OCI-LY7 (cell line): ENCODE measurements around the gene EIF5B. TPM values are rescaled to one million over a fixed set of nuclear protein-coding genes. Genes with fewer than 3 reads are reported as not detected.

Experiments
- BruUV-seq: library from RNA; stranded (reverse); fragments of 400-500 nt; replicated peaks from 2 replicates; lab custom pipeline; 2021; lab: Mats Ljungman, UMichigan
- CTCF ChIA-PET: fragments of 300-600 bp; sonication (Branson Sonifier 250); formaldehyde crosslinking; loops from one replicate; lab custom pipeline; 2022; ENCODE audit warnings: antibody characterized with exemption; ENCODE audit not compliant: unreplicated experiment; lab: Charles Lee
- POLR2A ChIA-PET: fragments of 300-600 bp; sonication (Branson Sonifier 250); formaldehyde crosslinking; loops from one replicate; lab custom pipeline; 2022; ENCODE audit warnings: antibody characterized with exemption; lab: Charles Lee
- DNase-seq: peaks from one replicate; pipeline ENCODE4 v3.0.0-alpha.2; 2015; ENCODE audit warnings: low spot score
- H2AFZ ChIP-seq: fragments of 200-600 bp; sonication (generic), shearing (Covaris generic); 2 replicates; pipeline ENCODE4 v1.6.1; 2014; ENCODE audit warnings: mild to moderate bottlenecking, antibody characterized with exemption, low read length, moderate library complexity
- H3K27ac ChIP-seq: fragments of 200-600 bp; sonication (generic); 2 replicates; pipeline ENCODE4 v1.5.1; 2014; ENCODE audit warnings: mixed run types, low read depth, mild to moderate bottlenecking, moderate library complexity, low read length, inconsistent platforms; ENCODE audit not compliant: poor library complexity, severe bottlenecking
- H3K36me3 ChIP-seq: fragments of 200-600 bp; sonication (generic); 2 replicates; pipeline ENCODE4 v1.6.1; 2014; ENCODE audit warnings: mild to moderate bottlenecking, antibody characterized with exemption, low read length, moderate library complexity, mixed read lengths; ENCODE audit not compliant: insufficient read depth
- H3K4me1 ChIP-seq: fragments of 200-600 bp; sonication (generic); 2 replicates; pipeline ENCODE4 v1.5.1; 2014; ENCODE audit warnings: mild to moderate bottlenecking, low read length; ENCODE audit not compliant: insufficient read depth, poor library complexity, severe bottlenecking
- H3K4me2 ChIP-seq: fragments of 200-600 bp; sonication (generic); 2 replicates; pipeline ENCODE4 v1.6.1; 2014; ENCODE audit warnings: mild to moderate bottlenecking, low read length
- H3K4me3 ChIP-seq: fragments of 200-600 bp; sonication (generic); 2 replicates; pipeline ENCODE4 v1.5.1; 2014; ENCODE audit warnings: mild to moderate bottlenecking, low read depth, low read length; ENCODE audit not compliant: poor library complexity, severe bottlenecking
- H3K79me2 ChIP-seq: fragments of 200-600 bp; sonication (generic); 2 replicates; pipeline ENCODE4 v1.6.1; 2016; ENCODE audit warnings: low read depth, mild to moderate bottlenecking, low read length, moderate library complexity, mixed read lengths; ENCODE audit not compliant: insufficient read depth
- H3K9me2 ChIP-seq: fragments of 200-600 bp; sonication (generic); 2 replicates; pipeline ENCODE4 v1.6.1; 2016; ENCODE audit warnings: mild to moderate bottlenecking, low read length, mixed read lengths; ENCODE audit not compliant: insufficient read depth
- H3K9me3 ChIP-seq: fragments of 200-600 bp; sonication (generic); 2 replicates; pipeline ENCODE4 v1.6.1; 2014; ENCODE audit warnings: mild to moderate bottlenecking, mixed run types, low read length, mixed read lengths
- H4K20me1 ChIP-seq: fragments of 200-600 bp; sonication (generic); 2 replicates; pipeline ENCODE4 v1.6.1; 2014; ENCODE audit warnings: mild to moderate bottlenecking, antibody characterized with exemption, low read length, moderate library complexity, mixed read lengths; ENCODE audit not compliant: insufficient read depth
- EZH2phosphoT487 ChIP-seq: fragments of 200-600 bp; sonication (generic); IDR thresholded peaks from 2 replicates; pipeline ENCODE4 v1.6.1; 2018; ENCODE audit warnings: low read depth, borderline replicate concordance, mild to moderate bottlenecking, mixed run types, antibody characterized with exemption, low read length, moderate library complexity, mixed read lengths
- intact Hi-C: fragments of 100-400 bp; cut with micrococcal nuclease; formaldehyde crosslinking; loops from one replicate; pipeline ENCODE4 v1.10.0; 2022; ENCODE audit not compliant: unreplicated experiment
- total RNA-seq, 2 experiments: library from RNA; depleted of rRNA in 1 of 2; stranded (reverse); fragments of >200 nt in 1 of 2; shearing (Covaris generic) in 1 of 2; gene quantifications; 2 replicates each; pipeline ENCODE4 v1.2.3, GENCODE V29; 2014 to 2022
- TF ChIP-seq, protein P1 (sequence below): fragments of 200-600 bp; sonication (generic); conservative IDR thresholded peaks from 2 replicates; pipeline ENCODE4 v1.5.1; 2014; ENCODE audit warnings: mild to moderate bottlenecking, antibody characterized with exemption, low read length, moderate library complexity, mixed read lengths

EIF5B gene
- total RNA-seq, 2 experiments from 2014 or later: 28.7 to 53.1 TPM

GRCh38 chr2:99377879-99378278 is 40.7 kb downstream of the EIF5B start:
- no peak for DNase-seq
- Histone ChIP-seq H3K4me2 (no peak overlapping the region), H3K4me3 (no peak overlapping the region), H3K4me1 (no peaks in the 10 kb centered on the region), H3K9me3 (peaks cover 21% of the 10 kb centered on the region; the same call in 1 of the 2 replicates), H2AFZ (no peak overlapping the region), H4K20me1 (no peaks in the 10 kb centered on the region), H3K79me2 (no peaks in the 10 kb centered on the region), H3K36me3 (peaks cover 99% of the 10 kb centered on the region), H3K27ac (no peak overlapping the region), H3K9me2 (no peaks in the 10 kb centered on the region)
- ChIA-PET CTCF (no interaction called here), POLR2A (interaction anchor here (0.6 kb wide), 1 partner anchor 32 kb away, joined by 3 read pairs; no protein-coding TSS in a partner anchor)
- intact Hi-C loops: no loop called here
- BruUV-seq: no TSS peak
- TF ChIP-seq, protein P1, sequence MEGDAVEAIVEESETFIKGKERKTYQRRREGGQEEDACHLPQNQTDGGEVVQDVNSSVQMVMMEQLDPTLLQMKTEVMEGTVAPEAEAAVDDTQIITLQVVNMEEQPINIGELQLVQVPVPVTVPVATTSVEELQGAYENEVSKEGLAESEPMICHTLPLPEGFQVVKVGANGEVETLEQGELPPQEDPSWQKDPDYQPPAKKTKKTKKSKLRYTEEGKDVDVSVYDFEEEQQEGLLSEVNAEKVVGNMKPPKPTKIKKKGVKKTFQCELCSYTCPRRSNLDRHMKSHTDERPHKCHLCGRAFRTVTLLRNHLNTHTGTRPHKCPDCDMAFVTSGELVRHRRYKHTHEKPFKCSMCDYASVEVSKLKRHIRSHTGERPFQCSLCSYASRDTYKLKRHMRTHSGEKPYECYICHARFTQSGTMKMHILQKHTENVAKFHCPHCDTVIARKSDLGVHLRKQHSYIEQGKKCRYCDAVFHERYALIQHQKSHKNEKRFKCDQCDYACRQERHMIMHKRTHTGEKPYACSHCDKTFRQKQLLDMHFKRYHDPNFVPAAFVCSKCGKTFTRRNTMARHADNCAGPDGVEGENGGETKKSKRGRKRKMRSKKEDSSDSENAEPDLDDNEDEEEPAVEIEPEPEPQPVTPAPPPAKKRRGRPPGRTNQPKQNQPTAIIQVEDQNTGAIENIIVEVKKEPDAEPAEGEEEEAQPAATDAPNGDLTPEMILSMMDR: no peak
- no peak for TF ChIP-seq EZH2phosphoT487

- peaks cover 94% of the 10 kb centered on the region for H3K36me3 ChIP-seq
- no peak overlapping the region for H3K27ac ChIP-seq
- BruUV-seq: no TSS peak
- ChIA-PET POLR2A (interaction anchor here (0.6 kb wide), 1 partner anchor 62 kb away, joined by 3 read pairs; no protein-coding TSS in a partner anchor), CTCF (no interaction called here)
- H3K9me3 ChIP-seq: 0 out of 2 replicates have a peak, but pooled peaks cover 1% of the 10 kb centered on the region
- TF ChIP-seq EZH2phosphoT487: no peak
- TF ChIP-seq, protein P1: no peak
- H3K4me2 ChIP-seq: no peak overlapping the region
- H3K4me3 ChIP-seq: no peak overlapping the region
- no peaks in the 10 kb centered on the region for H3K9me2 ChIP-seq
- no peaks in the 10 kb centered on the region for H4K20me1 ChIP-seq
- no peak for DNase-seq
- H2AFZ ChIP-seq: no peak overlapping the region
- no peaks in the 10 kb centered on the region for H3K4me1 ChIP-seq
- intact Hi-C loops: no loop called here
- H3K79me2 ChIP-seq: no peaks in the 10 kb centered on the region
These were observed 43.3 kb downstream of the EIF5B start for GRCh38 chr2:99380376-99381010.

- CTCF ChIA-PET: no interaction called here
These were observed 45.0 kb downstream of the EIF5B start for GRCh38 chr2:99382143-99382542.

More at GRCh38 chr2:99382143-99382542, 45.0 kb downstream of the EIF5B start:
- POLR2A ChIA-PET: interaction anchor here (1.0 kb wide), 1 partner anchor 11 kb away, joined by 3 read pairs; no protein-coding TSS in a partner anchor
- H3K9me3 ChIP-seq: no peaks in the 10 kb centered on the region
- intact Hi-C loops: no loop called here
- no peak overlapping the region for H3K4me2 ChIP-seq
- H3K4me1 ChIP-seq: no peaks in the 10 kb centered on the region
- BruUV-seq: no TSS peak
- no peak for DNase-seq
- no peak for TF ChIP-seq EZH2phosphoT487
- TF ChIP-seq, protein P1: no peak
- no peaks in the 10 kb centered on the region for H4K20me1 ChIP-seq
- no peak overlapping the region for H3K27ac ChIP-seq
- H2AFZ ChIP-seq: no peak overlapping the region
- no peaks in the 10 kb centered on the region for H3K79me2 ChIP-seq
- no peaks in the 10 kb centered on the region for H3K9me2 ChIP-seq
- H3K36me3 ChIP-seq: peaks cover 83% of the 10 kb centered on the region
- H3K4me3 ChIP-seq: no peak overlapping the region
